GF-D8 (cell line): ENCODE data around the gene ZC2HC1C.
"Not testable (repeated sequence)": the region's sequence is repeated elsewhere in the genome, so short reads cannot be mapped to it uniquely, and the experiment has no call there.

Experiments used
- DNase-seq: peaks from one replicate; lab custom pipeline; 2025; lab: John Stamatoyannopoulos, UW

The ZC2HC1C gene

GRCh38 chr14:75094896-75095295 is 25.5 kb downstream of the ZC2HC1C start:
- DNase-seq, result no peak

GRCh38 chr14:75095690-75096089 is 26.2 kb downstream of the ZC2HC1C start:
- DNase-seq, result no peak

- no peak for DNase-seq
These were observed 27.5 kb downstream of the ZC2HC1C start for GRCh38 chr14:75096959-75097358.

- no peak for DNase-seq
These were observed 28.8 kb downstream of the ZC2HC1C start for GRCh38 chr14:75098212-75098611.

GRCh38 chr14:75098682-75099081 is 29.2 kb downstream of the ZC2HC1C start:
- no peak for DNase-seq

GRCh38 chr14:75101491-75101890 is 32.0 kb downstream of the ZC2HC1C start:
- DNase-seq, result no peak

GRCh38 chr14:75107186-75107585 is 37.7 kb downstream of the ZC2HC1C start:
- DNase-seq, result no peak

GRCh38 chr14:75109877-75110276 is 40.4 kb downstream of the ZC2HC1C start:
- DNase-seq, result no peak

- DNase-seq, result no peak
These were observed 44.6 kb downstream of the ZC2HC1C start for GRCh38 chr14:75113932-75114539.

GRCh38 chr14:75119056-75119455 is 49.6 kb downstream of the ZC2HC1C start:
- DNase-seq, result no peak

- DNase-seq, result peak; percentile 17
These were observed 51.3 kb downstream of the ZC2HC1C start for GRCh38 chr14:75120541-75121291.

GRCh38 chr14:75121552-75121951 is 52.1 kb downstream of the ZC2HC1C start:
- DNase-seq, result no peak

- DNase-seq, result peak; percentile 25
These were observed 54.5 kb downstream of the ZC2HC1C start for GRCh38 chr14:75123991-75124390.

- DNase-seq, result no peak
These were observed 56.2 kb downstream of the ZC2HC1C start for GRCh38 chr14:75125617-75126016.

GRCh38 chr14:75126121-75126544 is 56.7 kb downstream of the ZC2HC1C start:
- DNase-seq, result peak; percentile 4

- DNase-seq, result peak; percentile 50
These were observed 57.4 kb downstream of the ZC2HC1C start, which contains the start of gene NEK9 for GRCh38 chr14:75126679-75127473. Gene NEK9, minus strand, starts transcription at chr14:75127048. Its CDS starts 127 bp downstream, at chr14:75126921.

- DNase-seq, result not testable (repeated sequence)
These were observed 58.0 kb downstream of the ZC2HC1C start for GRCh38 chr14:75127474-75127820.

- no peak for DNase-seq
These were observed 58.6 kb downstream of the ZC2HC1C start for GRCh38 chr14:75127903-75128595.

- no peak for DNase-seq
These were observed 59.2 kb downstream of the ZC2HC1C start for GRCh38 chr14:75128596-75128990.
